Keratinocyte (primary cell): ENCODE results near the gene ITGB1BP1. TPM values are rescaled to one million over a fixed set of nuclear protein-coding genes. Genes with fewer than 3 reads are reported as not detected.

ENCODE experiments used
- DNase-seq: peaks from one replicate; pipeline ENCODE4 v3.0.0-alpha.2; 2011; ENCODE audit warnings: low read depth, missing footprints, low spot score
- FAIRE-seq: peaks from 2 replicates; lab custom pipeline; 2011; peaks lifted over from hg19 to GRCh38; lab: Jason Lieb, UNC
- H2AFZ ChIP-seq: 2 replicates; pipeline ENCODE4 v1.6.0; 2012; ENCODE audit warnings: low read length, control low read depth, inconsistent platforms; ENCODE audit not compliant: control insufficient read depth
- H3K27ac ChIP-seq: 2 replicates; pipeline ENCODE4 v1.5.1; 2011; ENCODE audit warnings: low read length; ENCODE audit not compliant: control insufficient read depth, insufficient read depth
- H3K27me3 ChIP-seq: 3 replicates; pipeline ENCODE4 v1.6.0; 2011; ENCODE audit warnings: low read length; ENCODE audit not compliant: control insufficient read depth, insufficient read depth; ENCODE audit errors: extremely low read depth
- H3K36me3 ChIP-seq, 2 experiments: 2 replicates in 1 of 2; 3 replicates in 1 of 2; pipeline ENCODE4 v1.5.1; 2011; ENCODE audit warnings: low read length in 2 of 2, mild to moderate bottlenecking in 1 of 2; ENCODE audit not compliant: control insufficient read depth in 2 of 2, insufficient read depth in 2 of 2; ENCODE audit errors: extremely low read depth in 1 of 2
- H3K4me1 ChIP-seq: 3 replicates; pipeline ENCODE4 v1.5.1; 2011; ENCODE audit warnings: low read length; ENCODE audit not compliant: control insufficient read depth, insufficient read depth; ENCODE audit errors: extremely low read depth
- H3K4me2 ChIP-seq: 3 replicates; pipeline ENCODE4 v1.6.0; 2011; ENCODE audit warnings: low read depth, low read length; ENCODE audit not compliant: control insufficient read depth, insufficient read depth; ENCODE audit errors: extremely low read depth
- H3K4me3 ChIP-seq, 3 experiments: fragments of 200-600 bp in 1 of 3; sonication (generic) in 1 of 3; 2 replicates in 2 of 3; 3 replicates in 1 of 3; pipeline ENCODE4 v1.5.1; 2011 to 2016; ENCODE audit warnings: low read length in 3 of 3, mild to moderate bottlenecking in 3 of 3, control low read depth in 2 of 3, inconsistent platforms in 1 of 3, low read depth in 1 of 3, mixed read lengths in 1 of 3, mixed run types in 1 of 3, moderate library complexity in 1 of 3; ENCODE audit not compliant: control insufficient read depth in 2 of 3, insufficient read depth in 2 of 3; ENCODE audit errors: extremely low read depth in 1 of 3
- H3K79me2 ChIP-seq: 2 replicates; pipeline ENCODE4 v1.6.0; 2012; ENCODE audit warnings: low read length; ENCODE audit not compliant: control insufficient read depth, insufficient read depth
- H3K9ac ChIP-seq: 3 replicates; pipeline ENCODE4 v1.6.0; 2011; ENCODE audit warnings: low read length; ENCODE audit not compliant: control insufficient read depth, insufficient read depth; ENCODE audit errors: extremely low read depth
- H3K9me1 ChIP-seq: 3 replicates; pipeline ENCODE4 v1.6.0; 2011; ENCODE audit warnings: low read length; ENCODE audit not compliant: control insufficient read depth, insufficient read depth; ENCODE audit errors: extremely low read depth
- H3K9me3 ChIP-seq: 2 replicates; pipeline ENCODE4 v1.5.1; 2012; ENCODE audit warnings: low read depth, low read length; ENCODE audit not compliant: control insufficient read depth
- H4K20me1 ChIP-seq: 3 replicates; pipeline ENCODE4 v1.6.0; 2011; ENCODE audit warnings: low read length; ENCODE audit not compliant: control insufficient read depth, insufficient read depth; ENCODE audit errors: extremely low read depth
- EZH2 ChIP-seq: IDR thresholded peaks from one replicate; pipeline ENCODE4 v1.6.1; 2012; ENCODE audit warnings: inconsistent platforms, mild to moderate bottlenecking, low read length, moderate library complexity
- dilution Hi-C: fragments of 300-500 bp; cut with MboI; formaldehyde crosslinking; loops from one replicate; pipeline ENCODE4 v1.7.0; 2020; ENCODE audit warnings: low sequenced_read_pairs; ENCODE audit not compliant: extremely low pct_ligation_motif_present
- polyA plus RNA-seq, 5 experiments: library from polyadenylated mRNA; depleted of rRNA in 3 of 5; stranded (reverse) in 3 of 5; stranded (forward) in 1 of 5; unstranded in 1 of 5; fragments of >200 nt; gene quantifications; 1 replicate in 1 of 5; 2 replicates in 3 of 5; 3 replicates in 1 of 5; pipeline versions ENCODE4 v1.2.1 to v1.2.3, GENCODE V29; 2011 to 2012; ENCODE audit warnings: missing spikeins in 2 of 5, low read depth in 1 of 5, low replicate concordance in 1 of 5
- TF ChIP-seq, protein P1 (sequence below), 3 experiments: IDR thresholded peaks in 1 of 3; conservative IDR thresholded peaks in 1 of 3; optimal IDR thresholded peaks in 1 of 3; 2 replicates in 2 of 3; 3 replicates in 1 of 3; pipeline versions ENCODE3 to v1.5.1; 2011; ENCODE audit warnings: low read length in 3 of 3, mild to moderate bottlenecking in 3 of 3, moderate library complexity in 2 of 3, control low read depth in 1 of 3, inconsistent platforms in 1 of 3; ENCODE audit not compliant: insufficient read depth in 2 of 3; ENCODE audit errors: extremely low read depth in 1 of 3

ITGB1BP1 gene
- polyA plus RNA-seq, 1 donor (not counting 4 experiments of a cell fraction or from before 2014, with no cell fraction given), result 169 TPM

GRCh38 chr2:9360701-9361100, 62.6 kb downstream of the ITGB1BP1 start:
- H3K9me1 ChIP-seq, result no peaks in the 10 kb centered on the region
- DNase-seq (no peak), FAIRE-seq (no peak)
- dilution Hi-C loops, result no loop called here
- no peaks in the 10 kb centered on the region for H3K4me1 ChIP-seq
- no peaks in the 10 kb centered on the region for H3K79me2 ChIP-seq
- no peaks in the 10 kb centered on the region for H4K20me1 ChIP-seq
- no peak overlapping the region for H3K9ac ChIP-seq
- peaks cover 38 to 52% of the 10 kb centered on the region in 2 experiments for H3K36me3 ChIP-seq
- H3K4me3 ChIP-seq, result no peak overlapping the region
- H2AFZ ChIP-seq, result no peak overlapping the region
- H3K27ac ChIP-seq, result no peak overlapping the region
- no peak overlapping the region for H3K4me2 ChIP-seq
- no peak for TF ChIP-seq EZH2
- TF ChIP-seq, protein P1, sequence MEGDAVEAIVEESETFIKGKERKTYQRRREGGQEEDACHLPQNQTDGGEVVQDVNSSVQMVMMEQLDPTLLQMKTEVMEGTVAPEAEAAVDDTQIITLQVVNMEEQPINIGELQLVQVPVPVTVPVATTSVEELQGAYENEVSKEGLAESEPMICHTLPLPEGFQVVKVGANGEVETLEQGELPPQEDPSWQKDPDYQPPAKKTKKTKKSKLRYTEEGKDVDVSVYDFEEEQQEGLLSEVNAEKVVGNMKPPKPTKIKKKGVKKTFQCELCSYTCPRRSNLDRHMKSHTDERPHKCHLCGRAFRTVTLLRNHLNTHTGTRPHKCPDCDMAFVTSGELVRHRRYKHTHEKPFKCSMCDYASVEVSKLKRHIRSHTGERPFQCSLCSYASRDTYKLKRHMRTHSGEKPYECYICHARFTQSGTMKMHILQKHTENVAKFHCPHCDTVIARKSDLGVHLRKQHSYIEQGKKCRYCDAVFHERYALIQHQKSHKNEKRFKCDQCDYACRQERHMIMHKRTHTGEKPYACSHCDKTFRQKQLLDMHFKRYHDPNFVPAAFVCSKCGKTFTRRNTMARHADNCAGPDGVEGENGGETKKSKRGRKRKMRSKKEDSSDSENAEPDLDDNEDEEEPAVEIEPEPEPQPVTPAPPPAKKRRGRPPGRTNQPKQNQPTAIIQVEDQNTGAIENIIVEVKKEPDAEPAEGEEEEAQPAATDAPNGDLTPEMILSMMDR (optimal IDR thresholded peaks at IDR 0.05 in 1 of 3, IDR thresholded peaks at IDR 0.05 in 1 of 3, conservative IDR thresholded peaks at IDR 0.05 in 1 of 3; ENCODE audit: extremely low read depth in 1 of 3, insufficient read depth in 2 of 3, low read length in 3 of 3), result no peak
- H3K27me3 ChIP-seq, result no peaks in the 10 kb centered on the region
- no peaks in the 10 kb centered on the region for H3K9me3 ChIP-seq

- no peaks in the 10 kb centered on the region for H3K27me3 ChIP-seq
- TF ChIP-seq EZH2, result no peak
- TF ChIP-seq, protein P1 (optimal IDR thresholded peaks at IDR 0.05 in 1 of 3, IDR thresholded peaks at IDR 0.05 in 1 of 3, conservative IDR thresholded peaks at IDR 0.05 in 1 of 3; ENCODE audit: extremely low read depth in 1 of 3, insufficient read depth in 2 of 3, low read length in 3 of 3), result no peak
- no peaks in the 10 kb centered on the region for H3K9me3 ChIP-seq
- H3K9ac ChIP-seq, result no peak overlapping the region
- H3K36me3 ChIP-seq, result peaks cover 34 to 47% of the 10 kb centered on the region in 2 experiments
- H3K79me2 ChIP-seq, result no peaks in the 10 kb centered on the region
- no peak overlapping the region for H3K4me2 ChIP-seq
- H3K27ac ChIP-seq, result no peak overlapping the region
- no peak overlapping the region for H2AFZ ChIP-seq
- H3K9me1 ChIP-seq, result no peaks in the 10 kb centered on the region
- DNase-seq (no peak), FAIRE-seq (no peak)
- dilution Hi-C loops, result no loop called here
- no peaks in the 10 kb centered on the region for H4K20me1 ChIP-seq
- H3K4me3 ChIP-seq, result no peak overlapping the region
- H3K4me1 ChIP-seq, result no peaks in the 10 kb centered on the region
Measured at GRCh38 chr2:9360110-9360509, 63.2 kb downstream of the ITGB1BP1 start.
